GM19324 (cell line): ENCODE data around the gene STYXL2.

Experiments
- ATAC-seq: cut with Tn5 transposase; IDR thresholded peaks from one replicate; pipeline ENCODE4 v1.9.1; 2021; ENCODE audit warnings: mild to moderate bottlenecking, moderate library complexity; ENCODE audit not compliant: unreplicated experiment, low FRiP score

STYXL2 gene

GRCh38 chr1:167128261-167129227, 34.7 kb downstream of the STYXL2 start:
- no peak for ATAC-seq

GRCh38 chr1:167130829-167131510, 37.1 kb downstream of the STYXL2 start:
- ATAC-seq, result no peak

DNA sequence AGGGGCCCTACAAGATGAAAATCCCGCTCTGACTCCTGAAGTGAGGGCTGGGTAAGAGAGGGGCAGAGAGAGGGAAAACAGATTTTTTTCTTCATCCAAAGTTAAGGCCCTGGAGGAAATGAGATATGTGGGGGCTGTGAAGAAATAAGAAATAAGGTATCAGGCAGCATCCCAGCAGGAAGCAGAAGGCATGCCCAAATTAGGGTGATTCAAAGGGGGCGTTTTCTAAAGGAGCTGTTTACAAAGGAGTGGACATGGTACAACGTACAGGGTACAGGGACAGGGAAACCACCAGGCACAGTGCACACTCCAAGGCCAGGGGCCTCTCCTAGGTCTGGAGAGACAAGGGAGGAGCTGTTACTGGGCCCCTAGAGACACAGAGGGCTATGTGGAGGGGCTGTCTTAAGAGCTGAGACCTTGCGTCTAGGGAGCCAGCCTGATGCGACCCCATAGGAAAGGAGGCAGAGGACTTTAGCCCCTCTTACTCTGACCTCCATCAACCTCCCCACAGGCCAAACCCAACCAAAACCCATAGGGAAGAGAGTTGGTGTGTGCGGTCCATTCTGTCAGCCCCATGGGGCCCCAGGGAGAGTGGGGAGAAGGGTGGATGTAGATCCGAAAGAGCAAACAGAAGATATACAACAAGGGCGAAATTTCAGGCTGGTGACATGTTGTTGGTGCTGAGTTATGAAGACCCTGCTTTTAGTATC, 38.6 kb downstream of the STYXL2 start:
- no peak for ATAC-seq

DNA sequence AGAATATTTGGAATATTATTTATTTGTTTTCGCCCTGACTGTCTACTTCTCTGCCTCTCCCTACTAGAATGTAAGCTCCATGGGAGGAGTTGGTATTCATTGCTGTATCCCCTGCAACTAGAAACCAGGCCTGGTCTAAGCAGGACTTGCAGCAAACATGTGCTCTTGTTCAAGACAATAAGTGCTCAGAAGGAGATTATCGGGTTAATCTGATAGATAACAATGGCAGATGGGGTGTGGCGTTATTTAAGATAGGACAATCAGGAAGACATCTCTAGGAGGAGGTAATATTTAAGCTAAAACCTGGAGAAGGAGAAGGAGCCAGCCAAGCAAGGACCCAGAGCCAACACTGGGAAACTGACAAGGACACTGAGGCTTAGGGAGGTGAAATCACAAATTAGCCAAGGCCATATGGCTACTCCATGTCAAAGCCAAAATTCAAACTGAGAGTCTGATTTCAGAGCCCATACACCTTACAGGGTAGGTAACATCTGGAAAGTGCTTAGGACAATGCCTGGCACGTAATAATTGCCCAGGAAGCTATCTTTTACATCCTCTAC, 41.5 kb downstream of the STYXL2 start:
- ATAC-seq, result no peak

DNA sequence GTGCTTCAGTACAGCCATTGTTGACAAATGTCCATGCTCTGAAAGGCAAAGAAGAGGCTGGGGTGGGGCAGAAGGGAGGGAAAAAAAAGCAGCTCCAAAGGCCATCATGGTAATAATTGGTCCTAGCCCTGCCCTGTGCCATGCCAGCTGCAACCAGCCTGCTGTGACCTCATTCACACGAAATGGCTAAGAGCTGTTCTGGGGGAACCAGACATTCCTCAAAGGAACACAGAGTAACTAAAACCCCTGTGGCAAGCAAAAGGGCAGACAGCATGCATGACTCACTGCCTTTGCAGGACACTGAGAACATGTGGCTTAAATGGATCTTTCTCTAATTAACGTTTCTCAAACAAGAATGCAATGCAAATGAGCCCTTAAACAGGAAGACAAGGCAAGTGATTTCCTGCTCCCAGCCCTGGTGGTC, 42.3 kb downstream of the STYXL2 start:
- ATAC-seq, result no peak

- ATAC-seq, result no peak
These were observed 42.9 kb downstream of the STYXL2 start for GRCh38 chr1:167136806-167137205.

DNA sequence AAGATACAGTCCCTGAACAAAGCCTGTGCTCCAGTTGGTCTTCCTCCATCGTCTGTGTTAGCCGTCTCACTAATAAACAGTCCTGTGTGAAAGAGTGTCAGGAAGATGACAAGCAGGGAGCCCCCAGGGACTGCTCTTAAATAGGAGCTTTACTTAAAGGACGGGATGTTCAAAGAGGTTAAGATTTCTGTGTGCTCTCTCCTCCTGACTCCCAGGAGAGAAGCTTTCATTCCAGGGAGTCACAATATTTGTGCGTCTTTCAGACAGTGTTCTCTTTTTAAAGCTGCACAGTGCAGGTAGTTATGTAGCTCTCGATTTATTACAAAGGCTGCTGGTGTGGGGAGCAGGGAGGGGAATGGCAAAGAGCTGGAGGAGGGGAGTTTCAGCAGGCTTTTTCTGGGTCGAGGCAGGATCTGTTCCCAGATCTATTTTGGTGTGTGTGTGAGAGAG, 43.5 kb downstream of the STYXL2 start:
- ATAC-seq, result no peak

DNA sequence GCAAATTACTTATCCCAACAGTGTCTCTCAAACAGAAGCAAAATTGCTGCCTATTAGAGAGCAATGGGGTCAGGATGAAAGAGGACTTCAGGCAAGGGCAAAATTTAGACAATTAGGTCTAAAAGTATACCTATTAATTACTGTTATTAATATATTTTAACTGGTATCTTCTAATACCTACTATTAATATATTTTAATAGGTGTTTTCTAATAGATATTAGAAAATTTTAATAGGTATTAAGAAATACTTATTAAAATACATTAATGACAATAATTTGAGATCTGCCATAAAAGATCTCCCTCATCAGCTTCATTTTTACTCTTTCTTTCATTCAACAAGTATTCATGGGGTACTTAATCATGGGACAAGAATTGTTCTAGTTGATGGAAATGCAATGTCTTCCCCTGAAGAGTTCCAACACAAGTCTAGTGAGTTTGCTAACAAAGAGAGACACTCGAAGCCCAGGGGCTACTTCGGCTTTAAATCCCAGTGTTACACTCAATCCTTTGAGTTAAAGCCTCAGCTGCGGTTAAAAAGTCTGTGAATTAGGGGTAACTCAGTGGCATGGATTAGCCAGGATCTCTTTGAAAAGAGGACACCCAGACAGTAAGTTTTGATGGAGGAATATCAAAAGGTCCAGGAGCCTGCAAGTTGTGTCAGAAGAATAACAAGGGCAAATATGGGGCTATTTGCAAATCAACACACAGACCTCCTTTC, 44.1 kb downstream of the STYXL2 start:
- no peak for ATAC-seq

DNA sequence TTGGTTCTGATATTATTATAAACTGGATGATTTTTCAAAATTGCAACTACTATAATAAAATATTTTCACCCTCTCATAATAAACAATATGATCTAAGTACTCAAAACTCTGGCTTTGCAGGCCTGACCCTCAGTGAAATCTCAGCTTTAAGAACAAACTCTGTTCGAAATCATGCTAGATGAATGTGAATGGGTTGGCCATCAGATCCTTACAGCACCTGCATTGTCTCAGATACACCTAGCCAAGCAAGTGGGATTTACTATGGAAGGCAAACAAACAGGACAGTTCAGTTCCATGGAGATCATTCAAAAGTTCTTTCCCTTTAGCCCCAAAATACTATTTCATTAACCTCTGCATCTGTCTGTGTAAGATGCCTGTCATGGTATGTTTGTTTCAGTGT, 44.8 kb downstream of the STYXL2 start:
- no peak for ATAC-seq

DNA sequence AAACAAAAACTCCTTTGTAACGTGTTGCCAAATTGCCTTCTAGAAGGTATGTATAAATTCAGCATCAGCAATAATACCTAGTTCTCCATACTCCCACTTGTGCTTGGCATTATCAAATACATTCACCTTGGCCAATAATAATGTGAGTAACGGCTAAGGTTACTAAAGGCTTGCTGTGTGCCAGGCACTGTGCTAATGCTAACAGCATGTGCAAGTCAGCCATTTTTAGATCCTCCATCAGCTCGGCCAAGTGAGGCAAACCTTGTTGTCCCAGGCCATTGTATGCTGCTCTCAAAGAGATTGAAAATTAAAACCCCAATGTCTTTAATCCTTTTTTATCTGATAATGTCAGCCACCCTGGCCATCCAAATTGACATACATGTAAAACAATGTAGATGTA, 48.1 kb downstream of the STYXL2 start:
- ATAC-seq, result no peak
